LNCAP (cell line): ENCODE data around the gene HINT3.

Source experiments
- TF ChIP-seq, protein P1 (sequence below): fragments of 450-650 bp; IDR thresholded peaks from 2 replicates; pipeline ENCODE4 v1.5.1; 2017; ENCODE audit warnings: mild to moderate bottlenecking

The HINT3 gene

DNA sequence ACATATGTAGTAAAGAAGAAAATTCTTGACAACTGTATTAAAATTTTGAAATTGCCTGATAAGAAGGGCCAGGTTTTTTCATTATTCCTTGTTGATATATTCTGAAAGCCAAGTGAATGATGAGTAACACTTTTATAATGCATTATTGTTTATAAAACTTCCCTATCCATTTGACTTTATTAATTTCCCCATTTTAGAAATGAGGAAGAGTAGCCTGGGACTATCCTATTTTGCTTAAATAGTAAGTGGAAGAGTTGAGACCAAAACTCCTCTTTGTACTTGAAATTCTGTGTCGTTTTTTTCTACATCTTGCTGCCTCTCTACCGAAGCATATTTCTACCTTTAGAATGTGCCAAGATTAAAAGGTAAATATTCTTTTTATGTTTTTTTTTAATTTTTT lies 69.4 kb downstream of the HINT3 start:
- TF ChIP-seq, protein P1, sequence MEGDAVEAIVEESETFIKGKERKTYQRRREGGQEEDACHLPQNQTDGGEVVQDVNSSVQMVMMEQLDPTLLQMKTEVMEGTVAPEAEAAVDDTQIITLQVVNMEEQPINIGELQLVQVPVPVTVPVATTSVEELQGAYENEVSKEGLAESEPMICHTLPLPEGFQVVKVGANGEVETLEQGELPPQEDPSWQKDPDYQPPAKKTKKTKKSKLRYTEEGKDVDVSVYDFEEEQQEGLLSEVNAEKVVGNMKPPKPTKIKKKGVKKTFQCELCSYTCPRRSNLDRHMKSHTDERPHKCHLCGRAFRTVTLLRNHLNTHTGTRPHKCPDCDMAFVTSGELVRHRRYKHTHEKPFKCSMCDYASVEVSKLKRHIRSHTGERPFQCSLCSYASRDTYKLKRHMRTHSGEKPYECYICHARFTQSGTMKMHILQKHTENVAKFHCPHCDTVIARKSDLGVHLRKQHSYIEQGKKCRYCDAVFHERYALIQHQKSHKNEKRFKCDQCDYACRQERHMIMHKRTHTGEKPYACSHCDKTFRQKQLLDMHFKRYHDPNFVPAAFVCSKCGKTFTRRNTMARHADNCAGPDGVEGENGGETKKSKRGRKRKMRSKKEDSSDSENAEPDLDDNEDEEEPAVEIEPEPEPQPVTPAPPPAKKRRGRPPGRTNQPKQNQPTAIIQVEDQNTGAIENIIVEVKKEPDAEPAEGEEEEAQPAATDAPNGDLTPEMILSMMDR: no peak

DNA sequence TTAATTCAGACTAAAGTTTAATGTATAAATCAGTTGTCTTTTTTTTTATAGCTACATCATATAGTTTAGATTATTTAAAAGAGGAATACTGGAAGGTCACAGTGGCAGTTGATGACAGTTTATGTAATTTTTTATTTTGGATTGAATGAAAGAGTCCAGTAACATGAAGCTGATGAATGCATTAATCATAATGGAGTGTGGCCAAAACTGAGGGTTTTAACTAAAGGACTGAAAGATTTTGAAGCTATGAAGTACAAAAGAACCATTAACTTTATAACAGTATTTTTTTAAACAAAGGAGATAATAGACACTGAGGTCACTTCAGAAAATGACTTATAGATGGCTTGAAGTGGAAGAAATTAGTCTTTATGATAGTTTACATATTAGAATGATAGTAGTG lies 71.0 kb downstream of the HINT3 start:
- TF ChIP-seq, protein P1: no peak
